ENCODE results near the gene TENM4. TPM values are rescaled to one million over a fixed set of nuclear protein-coding genes. Genes with fewer than 3 reads are reported as not detected.

The TENM4 gene
- total RNA-seq, 2 experiments from 2014 or later, result not detected

- Mint-ChIP-seq H3K27me3 (peaks cover 6% of the 10 kb centered on the region), H3K4me1 (no peaks in the 10 kb centered on the region), H3K27ac (no peak overlapping the region), H3K4me3 (no peak overlapping the region), H3K36me3 (no peaks in the 10 kb centered on the region), H3K9me3 (no peaks in the 10 kb centered on the region)
- DNase-seq, result no peak
These were observed 279.9 kb downstream of the TENM4 start for GRCh38 chr11:79160791-79161403.

DNA sequence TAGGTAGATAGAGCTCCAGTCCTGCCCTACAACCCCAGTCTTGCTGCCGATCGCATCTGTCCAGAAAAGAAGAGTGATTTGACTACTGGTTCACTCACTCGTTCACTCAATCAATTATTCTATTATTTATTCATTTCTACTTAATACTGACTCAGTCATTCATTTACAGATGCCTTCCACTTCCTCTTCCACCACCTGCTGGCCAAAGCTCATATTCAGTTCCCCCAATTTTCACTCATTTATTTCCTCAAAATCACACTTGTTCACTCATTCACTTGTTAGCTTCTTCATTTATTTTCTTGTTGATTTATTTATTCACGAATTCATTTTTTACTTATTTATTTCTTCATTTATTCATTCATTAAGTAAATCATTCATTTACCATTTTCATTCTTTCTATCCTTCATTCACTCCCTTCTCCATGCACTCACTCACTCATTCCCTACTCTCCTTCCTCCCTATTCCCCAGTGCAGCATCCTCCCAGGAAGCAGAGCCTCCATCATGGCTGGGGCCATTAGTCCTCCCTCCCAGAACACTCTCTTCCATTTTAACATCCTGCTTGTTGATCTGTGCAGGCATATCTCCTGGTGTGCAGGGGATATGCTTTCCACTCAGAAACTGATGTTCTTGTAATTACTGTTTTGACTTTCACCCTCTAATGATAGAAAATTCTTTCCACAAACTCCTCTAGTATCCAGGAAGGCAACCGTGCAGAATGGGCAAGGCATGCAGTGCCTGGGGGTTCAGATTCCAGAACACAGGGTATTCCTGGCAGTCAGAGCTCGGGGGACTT lies 281.0 kb downstream of the TENM4 start:
- Mint-ChIP-seq H3K4me1 (no peaks in the 10 kb centered on the region), H3K36me3 (no peaks in the 10 kb centered on the region), H3K4me3 (no peak overlapping the region), H3K27ac (no peak overlapping the region), H3K27me3 (peaks cover 6% of the 10 kb centered on the region), H3K9me3 (no peaks in the 10 kb centered on the region)
- DNase-seq, result no peak

DNA sequence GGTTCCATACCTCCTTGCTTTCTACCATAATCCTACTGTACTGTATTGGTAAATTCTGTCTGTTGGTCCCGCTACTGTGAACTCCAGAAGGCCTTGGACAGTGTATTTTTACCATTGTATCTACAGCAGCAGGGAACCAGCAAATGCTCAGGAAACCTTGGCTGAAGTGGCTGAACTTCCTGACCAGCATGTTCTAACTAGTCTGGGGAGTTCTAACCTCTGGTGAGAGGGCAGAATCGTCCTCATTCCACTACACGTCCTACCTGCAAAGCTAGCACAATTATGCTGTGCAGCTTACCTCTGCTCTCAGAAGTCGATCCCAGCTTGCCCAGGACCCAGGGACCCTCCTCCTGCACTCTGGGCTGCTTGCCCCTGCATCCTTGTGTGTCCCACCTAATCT lies 283.1 kb downstream of the TENM4 start:
- no peaks in the 10 kb centered on the region for H3K9me3 Mint-ChIP-seq
- peaks cover 6% of the 10 kb centered on the region for H3K27me3 Mint-ChIP-seq
- no peak overlapping the region for H3K4me3 Mint-ChIP-seq
- H3K27ac Mint-ChIP-seq, result no peak overlapping the region
- no peaks in the 10 kb centered on the region for H3K36me3 Mint-ChIP-seq
- H3K4me1 Mint-ChIP-seq, result no peaks in the 10 kb centered on the region
- DNase-seq, result no peak

GRCh38 chr11:79156031-79156430 lies 284.8 kb downstream of the TENM4 start:
- Mint-ChIP-seq H3K4me1 (no peaks in the 10 kb centered on the region), H3K9me3 (no peaks in the 10 kb centered on the region), H3K27ac (no peak overlapping the region), H3K4me3 (no peak overlapping the region), H3K27me3 (peaks cover 6% of the 10 kb centered on the region), H3K36me3 (no peaks in the 10 kb centered on the region)
- no peak for DNase-seq

DNA sequence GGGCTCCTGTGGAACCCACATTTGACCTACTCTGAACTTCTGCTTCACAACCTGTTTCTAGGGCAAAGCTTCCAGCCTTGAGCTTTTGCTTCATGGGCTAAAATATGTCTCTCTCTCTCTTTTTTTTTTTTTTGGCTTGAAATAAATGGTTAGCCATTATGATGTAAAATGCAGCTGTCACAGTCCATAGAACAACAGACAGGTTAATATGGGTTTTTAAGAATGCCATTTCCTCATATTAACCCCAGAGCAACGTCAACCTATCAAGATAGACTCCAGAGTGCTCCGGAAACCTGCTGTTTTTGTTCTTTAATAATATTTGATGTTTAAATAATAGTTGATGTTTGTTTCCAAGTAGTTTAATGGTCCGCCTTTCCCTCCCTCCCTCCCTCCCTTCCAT lies 285.6 kb downstream of the TENM4 start:
- H3K27me3 Mint-ChIP-seq, result peaks cover under 1% of the 10 kb centered on the region
- no peaks in the 10 kb centered on the region for H3K4me1 Mint-ChIP-seq
- H3K9me3 Mint-ChIP-seq, result no peaks in the 10 kb centered on the region
- no peak overlapping the region for H3K27ac Mint-ChIP-seq
- no peak for DNase-seq
- H3K36me3 Mint-ChIP-seq, result no peaks in the 10 kb centered on the region
- H3K4me3 Mint-ChIP-seq, result no peak overlapping the region

- Mint-ChIP-seq H3K27ac (no peak overlapping the region), H3K4me1 (no peaks in the 10 kb centered on the region), H3K27me3 (no peaks in the 10 kb centered on the region), H3K36me3 (no peaks in the 10 kb centered on the region), H3K9me3 (no peaks in the 10 kb centered on the region), H3K4me3 (no peak overlapping the region)
- DNase-seq, result no peak
These were observed 288.3 kb downstream of the TENM4 start for GRCh38 chr11:79152511-79152910.

DNA sequence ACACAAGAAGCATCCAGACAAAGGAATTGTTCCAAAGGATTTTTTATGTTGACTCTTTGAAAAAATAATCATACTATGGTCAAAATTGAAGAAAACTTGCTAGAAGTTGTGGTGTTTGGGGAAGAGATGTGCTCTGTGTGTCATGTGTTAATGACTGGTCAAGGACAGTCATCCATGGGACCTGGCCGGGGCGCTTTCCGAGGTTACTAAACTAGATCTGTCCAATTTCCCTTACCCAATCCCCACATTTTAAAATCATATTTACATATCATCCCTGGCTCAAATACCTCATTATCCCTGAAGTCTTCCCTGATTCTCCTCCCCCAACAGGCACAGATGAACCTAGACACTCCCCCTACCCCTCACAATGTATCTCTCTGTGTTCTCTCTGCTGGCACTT lies 289.4 kb downstream of the TENM4 start:
- H3K27me3 Mint-ChIP-seq, result no peaks in the 10 kb centered on the region
- no peaks in the 10 kb centered on the region for H3K9me3 Mint-ChIP-seq
- no peaks in the 10 kb centered on the region for H3K4me1 Mint-ChIP-seq

GRCh38 chr11:79150966-79151365 lies 289.9 kb downstream of the TENM4 start:
- DNase-seq, result no peak
- Mint-ChIP-seq H3K36me3 (no peaks in the 10 kb centered on the region), H3K4me1 (no peaks in the 10 kb centered on the region), H3K27me3 (no peaks in the 10 kb centered on the region), H3K4me3 (no peak overlapping the region), H3K9me3 (no peaks in the 10 kb centered on the region), H3K27ac (no peak overlapping the region)

More for the DNA sequence above, 289.4 kb downstream of the TENM4 start:
- Mint-ChIP-seq H3K36me3 (no peaks in the 10 kb centered on the region), H3K27ac (no peak overlapping the region), H3K4me3 (no peak overlapping the region)
- no peak for DNase-seq

- Mint-ChIP-seq H3K36me3 (no peaks in the 10 kb centered on the region), H3K4me1 (no peaks in the 10 kb centered on the region), H3K4me3 (no peak overlapping the region), H3K27me3 (no peaks in the 10 kb centered on the region), H3K9me3 (no peaks in the 10 kb centered on the region), H3K27ac (no peak overlapping the region)
- DNase-seq, result no peak
These were observed 290.5 kb downstream of the TENM4 start for GRCh38 chr11:79150320-79150719.

DNA sequence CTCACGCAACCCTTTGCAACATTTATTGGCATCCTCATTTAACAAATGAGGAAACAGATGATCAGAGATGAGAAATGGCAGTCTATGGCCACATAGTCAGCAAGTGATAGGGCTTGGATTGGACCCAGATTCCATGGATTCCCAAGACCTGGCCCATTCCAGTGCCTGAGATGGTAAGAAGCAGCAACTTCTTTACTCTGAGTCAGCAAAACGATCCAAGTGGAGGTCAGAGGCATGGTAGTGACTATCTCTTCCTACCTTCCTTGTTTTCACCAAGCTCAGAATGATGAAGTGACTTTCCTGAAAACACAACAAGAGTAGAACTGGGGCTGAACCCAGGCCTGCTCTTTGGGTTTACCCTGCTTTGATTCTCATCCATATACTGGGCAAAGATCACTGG lies 293.1 kb downstream of the TENM4 start:
- Mint-ChIP-seq H3K27me3 (no peaks in the 10 kb centered on the region), H3K36me3 (no peaks in the 10 kb centered on the region), H3K27ac (no peak overlapping the region), H3K4me3 (no peak overlapping the region), H3K9me3 (peaks cover under 1% of the 10 kb centered on the region), H3K4me1 (no peaks in the 10 kb centered on the region)
- no peak for DNase-seq

DNA sequence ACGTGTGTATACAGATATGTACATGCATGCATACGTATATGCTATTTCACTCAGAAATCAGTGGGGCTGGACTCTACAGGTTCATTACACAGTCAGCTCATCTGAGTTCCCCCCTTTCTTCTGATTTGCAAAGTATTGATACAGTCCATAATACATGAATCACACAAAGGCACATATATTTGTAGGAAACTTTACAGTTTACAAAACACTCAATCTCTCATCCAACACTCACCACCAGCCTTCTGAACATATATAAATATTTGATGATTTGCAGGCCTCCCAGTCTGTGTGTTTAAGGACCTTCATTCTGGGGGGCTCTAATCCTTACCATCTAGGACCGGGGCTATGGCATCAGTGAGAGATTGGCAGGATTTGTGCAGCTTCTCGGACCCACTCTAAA lies 293.8 kb downstream of the TENM4 start:
- peaks cover 4% of the 10 kb centered on the region for H3K9me3 Mint-ChIP-seq
- no peaks in the 10 kb centered on the region for H3K36me3 Mint-ChIP-seq
- DNase-seq, result no peak
- no peak overlapping the region for H3K4me3 Mint-ChIP-seq
- no peaks in the 10 kb centered on the region for H3K27me3 Mint-ChIP-seq
- H3K4me1 Mint-ChIP-seq, result no peaks in the 10 kb centered on the region
- H3K27ac Mint-ChIP-seq, result no peak overlapping the region

GRCh38 chr11:79139900-79140299 lies 300.9 kb downstream of the TENM4 start:
- H3K9me3 Mint-ChIP-seq, result peaks cover 4% of the 10 kb centered on the region
- peaks cover 3% of the 10 kb centered on the region for H3K27me3 Mint-ChIP-seq
- no peak for DNase-seq
- H3K4me3 Mint-ChIP-seq, result no peak overlapping the region
- H3K27ac Mint-ChIP-seq, result no peak overlapping the region
- H3K36me3 Mint-ChIP-seq, result no peaks in the 10 kb centered on the region
- H3K4me1 Mint-ChIP-seq, result no peaks in the 10 kb centered on the region

GRCh38 chr11:79129702-79130101 lies 311.1 kb downstream of the TENM4 start:
- H3K4me3 Mint-ChIP-seq, result no peak overlapping the region
- H3K4me1 Mint-ChIP-seq, result no peaks in the 10 kb centered on the region
- peaks cover 11% of the 10 kb centered on the region for H3K27me3 Mint-ChIP-seq
- DNase-seq, result no peak
- H3K27ac Mint-ChIP-seq, result no peak overlapping the region
- H3K36me3 Mint-ChIP-seq, result no peaks in the 10 kb centered on the region
- H3K9me3 Mint-ChIP-seq, result peaks cover 14% of the 10 kb centered on the region

- Mint-ChIP-seq H3K4me1 (no peaks in the 10 kb centered on the region), H3K27me3 (peaks cover 11% of the 10 kb centered on the region), H3K36me3 (no peaks in the 10 kb centered on the region), H3K4me3 (no peak overlapping the region), H3K27ac (no peak overlapping the region), H3K9me3 (peaks cover 14% of the 10 kb centered on the region)
- DNase-seq, result no peak
These were observed 312.5 kb downstream of the TENM4 start for GRCh38 chr11:79128291-79128690.

- Mint-ChIP-seq H3K36me3 (no peaks in the 10 kb centered on the region), H3K27me3 (no peaks in the 10 kb centered on the region), H3K27ac (no peak overlapping the region), H3K4me3 (no peak overlapping the region), H3K4me1 (no peaks in the 10 kb centered on the region), H3K9me3 (peaks cover 7% of the 10 kb centered on the region)
- no peak for DNase-seq
These were observed 318.1 kb downstream of the TENM4 start for GRCh38 chr11:79122759-79123158.

DNA sequence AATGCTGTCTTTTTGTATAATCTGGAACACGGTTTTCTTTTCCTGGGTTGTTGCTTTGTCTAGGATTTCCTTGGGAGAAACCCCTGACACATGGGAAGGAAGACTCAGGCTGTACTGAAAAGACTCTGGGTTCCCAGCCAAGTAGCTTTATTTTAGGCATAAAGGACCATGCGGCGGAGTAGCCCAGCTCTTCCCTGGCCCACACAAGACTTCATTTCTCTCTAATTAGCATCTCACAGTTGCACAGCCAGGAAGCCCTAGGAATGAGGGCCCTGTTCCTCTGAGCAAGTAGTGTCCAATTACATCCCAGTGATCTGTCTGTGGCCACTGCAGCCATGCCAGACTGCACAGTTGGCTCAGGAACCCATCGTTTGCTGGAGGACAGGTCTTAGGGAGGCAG lies 319.5 kb downstream of the TENM4 start:
- H3K27ac Mint-ChIP-seq, result no peak overlapping the region
- no peak overlapping the region for H3K4me3 Mint-ChIP-seq
- no peak for DNase-seq
- no peaks in the 10 kb centered on the region for H3K4me1 Mint-ChIP-seq
- H3K9me3 Mint-ChIP-seq, result peaks cover 7% of the 10 kb centered on the region
- no peaks in the 10 kb centered on the region for H3K27me3 Mint-ChIP-seq
- no peaks in the 10 kb centered on the region for H3K36me3 Mint-ChIP-seq

All from activated naive CD8-positive, alpha-beta T cell treated with anti-CD3 and anti-CD28 coated beads for 36 hours (primary cell).